Stomach (tissue), 9 donors: ENCODE results near the gene OR52H1. TPM values are rescaled to one million over a fixed set of nuclear protein-coding genes. Genes with fewer than 3 reads are reported as not detected.

ENCODE experiments used
- DNase-seq, 2 donors: peaks; one replicate each; pipeline versions ENCODE4 v3.0.0 to v3.0.0-alpha.2; 2013 to 2019
- H3K27ac ChIP-seq, 5 donors: fragments of 200-600 bp in 4 of 5; sonication (generic) in 4 of 5; one replicate each; pipeline ENCODE4 v1.5.1; 2013 to 2019; ENCODE audit warnings: mild to moderate bottlenecking in 1 of 5, moderate library complexity in 1 of 5
- H3K27me3 ChIP-seq, 3 donors: fragments of 200-600 bp; sonication (generic); one replicate each; pipeline ENCODE4 v1.5.1; 2017 to 2019; ENCODE audit warnings: mixed run types in 1 of 3
- H3K36me3 ChIP-seq, 4 donors: fragments of 200-600 bp; sonication (generic); 1 replicate in 3 of 4; 2 replicates in 1 of 4; pipeline ENCODE4 v1.5.1; 2016 to 2019
- H3K4me1 ChIP-seq, 4 donors: fragments of 200-600 bp; sonication (generic); one replicate each; pipeline ENCODE4 v1.5.1; 2016 to 2019
- H3K4me3 ChIP-seq, 4 donors: fragments of 200-600 bp; sonication (generic) in 3 of 4; one replicate each; pipeline ENCODE4 v1.5.1; 2016 to 2019; ENCODE audit warnings: mild to moderate bottlenecking in 1 of 4
- H3K9me3 ChIP-seq, 4 donors: fragments of 200-600 bp; sonication (generic); one replicate each; pipeline ENCODE4 v1.5.1; 2016 to 2019
- EP300 ChIP-seq: sonication (generic); formaldehyde crosslinking; IDR thresholded peaks from one replicate; pipeline ENCODE4 v1.6.1; 2017; ENCODE audit warnings: antibody characterized with exemption
- POLR2A ChIP-seq, 4 donors: fragments of 450-650 bp; IDR thresholded peaks; one replicate each; pipeline ENCODE4 v1.6.1; 2016; ENCODE audit warnings: antibody characterized with exemption in 4 of 4, control low read depth in 2 of 4, mild to moderate bottlenecking in 1 of 4, moderate library complexity in 1 of 4
- POLR2AphosphoS5 ChIP-seq, 3 donors: sonication (generic); formaldehyde crosslinking; IDR thresholded peaks; one replicate each; pipeline ENCODE4 v1.6.1; 2016; ENCODE audit warnings: antibody characterized with exemption in 3 of 3
- WGBS, 5 donors: extraction: QIAGEN DNeasy Blood & Tissue Kit in 3 of 5; methylation state at CpG; one replicate each; pipeline versions ENCODE4 v1.1.5 to v1.1.7; 2013 to 2018; 5-methylcytosine and 5-hydroxymethylcytosine counted together
- intact Hi-C: fragments of 100-400 bp; cut with DNase I; formaldehyde crosslinking; loops from one replicate; pipeline ENCODE4 v1.15.1; 2023; ENCODE audit warnings: low total_unique reads
- polyA plus RNA-seq, 3 donors: library from polyadenylated mRNA; stranded (reverse); fragments of 200-250 nt; gene quantifications; one replicate each; pipeline ENCODE4 v1.2.3, GENCODE V29; 2013
- total RNA-seq, 5 donors: library from RNA; depleted of rRNA; stranded (reverse); fragments of >200 nt; gene quantifications; one replicate each; pipeline versions ENCODE4 v1.1.0 to v1.2.3, GENCODE V29; 2014 to 2016
- TF ChIP-seq, protein P1 (sequence below), 7 experiments: fragments of 450-650 bp in 4 of 7; fragments of 200-600 bp in 3 of 7; sonication (generic) in 3 of 7; IDR thresholded peaks; one replicate each; pipeline ENCODE4 v1.5.1; 2016 to 2019; ENCODE audit warnings: antibody characterized with exemption in 7 of 7, control low read depth in 2 of 7, mild to moderate bottlenecking in 1 of 7
- donor health status: healthy with polysubstance abuse.
- donor health status: Bipolar disorder and iron deficiency.
- donor health status: healthy.

OR52H1 gene
- total and polyA plus RNA-seq, 8 donors = 0.58 to 21.0 (median 1.3) TPM; not detected in 5

DNA sequence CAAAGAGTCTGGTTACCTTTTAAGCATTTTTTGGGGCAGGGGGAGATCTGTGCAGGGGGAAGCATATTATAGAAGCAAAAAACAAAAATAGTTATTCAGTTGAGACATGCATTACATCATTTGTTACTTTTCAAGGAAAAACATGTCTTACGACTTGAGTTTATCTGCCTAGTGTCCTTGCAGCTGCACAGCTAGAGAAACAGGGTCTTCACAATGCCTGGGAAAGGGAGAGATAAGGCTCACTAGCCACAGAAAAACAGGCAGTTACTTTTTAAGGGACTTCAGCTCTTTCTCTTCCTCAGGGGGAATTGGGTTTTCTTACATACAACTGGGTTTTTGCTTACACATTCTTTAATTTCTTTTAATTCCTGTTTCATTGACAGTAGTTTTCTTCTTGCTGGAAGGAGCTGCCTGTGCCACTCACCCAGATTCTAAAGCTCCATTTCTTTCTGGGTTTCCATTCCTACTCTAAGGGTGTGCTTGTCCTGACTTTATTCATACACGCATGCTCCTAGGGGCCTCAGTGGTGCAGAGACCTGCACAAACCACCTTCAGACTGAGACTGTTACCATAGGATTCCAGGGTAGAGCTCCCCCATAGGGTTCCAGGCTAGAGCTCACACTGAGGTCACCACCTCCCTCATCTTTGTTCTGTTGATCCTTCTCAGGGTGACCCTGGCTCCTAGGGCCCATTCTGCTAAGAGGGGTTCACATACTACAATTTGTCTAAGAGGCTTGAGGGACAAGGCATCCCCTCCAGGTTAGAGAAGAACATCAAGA, 17.1 kb downstream of the OR52H1 start:
- Histone ChIP-seq H3K27me3 (no peaks in the 10 kb centered on the region), H3K4me3 (no peak overlapping the region), H3K9me3 (no peaks in the 10 kb centered on the region), H3K27ac (no peak overlapping the region), H3K4me1 (no peaks in the 10 kb centered on the region), H3K36me3 (no peaks in the 10 kb centered on the region)
- TF ChIP-seq EP300 = no peak
- no peak for TF ChIP-seq POLR2A (IDR thresholded peaks at IDR 0.05)
- TF ChIP-seq, protein P1, sequence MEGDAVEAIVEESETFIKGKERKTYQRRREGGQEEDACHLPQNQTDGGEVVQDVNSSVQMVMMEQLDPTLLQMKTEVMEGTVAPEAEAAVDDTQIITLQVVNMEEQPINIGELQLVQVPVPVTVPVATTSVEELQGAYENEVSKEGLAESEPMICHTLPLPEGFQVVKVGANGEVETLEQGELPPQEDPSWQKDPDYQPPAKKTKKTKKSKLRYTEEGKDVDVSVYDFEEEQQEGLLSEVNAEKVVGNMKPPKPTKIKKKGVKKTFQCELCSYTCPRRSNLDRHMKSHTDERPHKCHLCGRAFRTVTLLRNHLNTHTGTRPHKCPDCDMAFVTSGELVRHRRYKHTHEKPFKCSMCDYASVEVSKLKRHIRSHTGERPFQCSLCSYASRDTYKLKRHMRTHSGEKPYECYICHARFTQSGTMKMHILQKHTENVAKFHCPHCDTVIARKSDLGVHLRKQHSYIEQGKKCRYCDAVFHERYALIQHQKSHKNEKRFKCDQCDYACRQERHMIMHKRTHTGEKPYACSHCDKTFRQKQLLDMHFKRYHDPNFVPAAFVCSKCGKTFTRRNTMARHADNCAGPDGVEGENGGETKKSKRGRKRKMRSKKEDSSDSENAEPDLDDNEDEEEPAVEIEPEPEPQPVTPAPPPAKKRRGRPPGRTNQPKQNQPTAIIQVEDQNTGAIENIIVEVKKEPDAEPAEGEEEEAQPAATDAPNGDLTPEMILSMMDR (IDR thresholded peaks at IDR 0.05) = no peak
- TF ChIP-seq POLR2AphosphoS5 (IDR thresholded peaks at IDR 0.05) = no peak
- DNase-seq = no peak
- intact Hi-C loops = no loop called here
- 62 to 69% (median 67%) methylated on average over 2 of the region's 2 CpGs for WGBS, 5 donors

DNA sequence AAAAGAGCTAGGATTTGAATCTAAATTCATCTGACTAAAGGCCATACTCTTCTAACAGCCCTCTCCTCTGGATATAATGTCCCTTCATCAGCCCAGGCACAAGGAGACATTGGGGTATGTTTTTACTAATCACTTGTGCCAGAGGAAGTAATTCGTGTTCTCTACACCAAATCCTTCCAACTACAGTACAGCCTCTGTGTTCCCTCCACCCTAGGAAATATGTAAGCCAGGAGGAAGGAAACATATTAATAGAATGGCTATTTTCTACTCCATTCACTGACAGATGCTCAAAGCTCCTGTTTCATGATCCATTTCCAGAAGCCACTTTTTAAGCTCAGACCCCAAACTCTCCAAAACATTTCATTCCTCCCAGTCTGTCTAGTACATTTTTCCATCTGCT, 19.8 kb downstream of the OR52H1 start:
- no peak overlapping the region for H3K27ac ChIP-seq
- TF ChIP-seq POLR2A (IDR thresholded peaks at IDR 0.05) = no peak
- TF ChIP-seq, protein P1 (IDR thresholded peaks at IDR 0.05) = no peak
- no peak for TF ChIP-seq POLR2AphosphoS5 (IDR thresholded peaks at IDR 0.05)
- no peak for TF ChIP-seq EP300
- no peaks in the 10 kb centered on the region for H3K9me3 ChIP-seq
- no peak overlapping the region for H3K4me3 ChIP-seq
- 13 to 55% (median 50%) methylated on average over 1 of the region's 1 CpG for WGBS, 5 donors
- no peaks in the 10 kb centered on the region for H3K27me3 ChIP-seq
- H3K4me1 ChIP-seq = no peaks in the 10 kb centered on the region
- no peak for DNase-seq
- intact Hi-C loops = no loop called here
- H3K36me3 ChIP-seq = no peaks in the 10 kb centered on the region

DNA sequence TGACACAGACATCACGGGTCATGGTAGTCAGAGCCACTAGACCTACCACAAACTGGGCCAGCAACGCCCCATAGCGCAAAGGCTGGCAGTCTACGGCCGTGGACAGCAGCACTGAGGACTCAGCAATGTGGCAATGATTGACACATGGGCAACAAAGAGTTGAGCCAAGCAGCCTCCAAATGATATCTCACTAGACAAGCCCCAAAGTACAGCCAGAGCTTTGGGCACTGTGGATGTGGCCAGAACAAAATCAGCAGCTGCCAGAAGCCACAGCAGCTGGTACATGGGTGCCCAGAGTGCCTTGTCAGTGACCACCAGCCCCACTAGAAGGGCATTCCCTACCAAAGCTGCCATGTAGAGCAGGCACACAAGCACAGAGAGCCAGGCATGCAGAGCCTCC, 20.6 kb downstream of the OR52H1 start:
- H3K4me1 ChIP-seq = no peaks in the 10 kb centered on the region
- no peak overlapping the region for H3K27ac ChIP-seq
- H3K4me3 ChIP-seq = no peak overlapping the region
- H3K36me3 ChIP-seq = no peaks in the 10 kb centered on the region
- 88 to 92% (median 89%) methylated on average over 5 of the region's 5 CpGs for WGBS, 5 donors
- H3K27me3 ChIP-seq = no peaks in the 10 kb centered on the region
- DNase-seq = no peak
- no peaks in the 10 kb centered on the region for H3K9me3 ChIP-seq
- TF ChIP-seq, protein P1 (IDR thresholded peaks at IDR 0.05) = no peak
- TF ChIP-seq EP300 = no peak
- intact Hi-C loops = no loop called here

DNA sequence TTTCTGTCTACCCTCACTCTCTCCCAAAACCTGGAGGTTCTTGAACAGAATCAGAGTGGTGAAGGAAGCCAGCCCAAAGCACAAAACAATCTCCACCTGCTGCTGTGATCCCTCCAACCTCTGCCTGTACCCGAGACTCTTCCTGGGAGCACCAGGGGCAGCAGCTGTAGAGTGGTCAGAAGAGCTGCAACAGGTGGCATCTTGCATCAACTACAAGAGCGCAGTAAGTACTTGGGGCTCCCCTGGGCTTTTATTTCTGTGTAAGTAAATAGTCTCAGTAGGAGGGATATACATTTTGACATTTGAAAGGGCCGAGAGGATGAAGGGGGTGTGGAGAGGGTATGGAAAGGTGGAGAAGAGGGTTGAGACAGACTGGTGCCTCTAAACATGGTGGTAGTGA, 23.6 kb downstream of the OR52H1 start:
- intact Hi-C loops = no loop called here
- no peaks in the 10 kb centered on the region for H3K27me3 ChIP-seq
- H3K9me3 ChIP-seq = no peaks in the 10 kb centered on the region
- H3K36me3 ChIP-seq = no peaks in the 10 kb centered on the region
- no peak overlapping the region for H3K4me3 ChIP-seq
- no peaks in the 10 kb centered on the region for H3K4me1 ChIP-seq
- no peak for DNase-seq
- WGBS, 5 donors = 57 to 67% (median 60%) methylated on average over 3 of the region's 3 CpGs
- no peak overlapping the region for H3K27ac ChIP-seq
- TF ChIP-seq, protein P1 (IDR thresholded peaks at IDR 0.05) = no peak
- TF ChIP-seq POLR2A (IDR thresholded peaks at IDR 0.05) (no peak), POLR2AphosphoS5 (IDR thresholded peaks at IDR 0.05) (no peak), EP300 (no peak)
